ENCODE data around the gene FOXL3.
A peak's percentile ranks its signal among the peaks of the same experiment; 100 is the strongest.

The FOXL3 gene

GRCh38 chr7:269721-270120, 20.2 kb upstream of the FOXL3 start:
- no peak for DNase-seq

GRCh38 chr7:270351-270983, 19.5 kb upstream of the FOXL3 start:
- DNase-seq: no peak

DNA sequence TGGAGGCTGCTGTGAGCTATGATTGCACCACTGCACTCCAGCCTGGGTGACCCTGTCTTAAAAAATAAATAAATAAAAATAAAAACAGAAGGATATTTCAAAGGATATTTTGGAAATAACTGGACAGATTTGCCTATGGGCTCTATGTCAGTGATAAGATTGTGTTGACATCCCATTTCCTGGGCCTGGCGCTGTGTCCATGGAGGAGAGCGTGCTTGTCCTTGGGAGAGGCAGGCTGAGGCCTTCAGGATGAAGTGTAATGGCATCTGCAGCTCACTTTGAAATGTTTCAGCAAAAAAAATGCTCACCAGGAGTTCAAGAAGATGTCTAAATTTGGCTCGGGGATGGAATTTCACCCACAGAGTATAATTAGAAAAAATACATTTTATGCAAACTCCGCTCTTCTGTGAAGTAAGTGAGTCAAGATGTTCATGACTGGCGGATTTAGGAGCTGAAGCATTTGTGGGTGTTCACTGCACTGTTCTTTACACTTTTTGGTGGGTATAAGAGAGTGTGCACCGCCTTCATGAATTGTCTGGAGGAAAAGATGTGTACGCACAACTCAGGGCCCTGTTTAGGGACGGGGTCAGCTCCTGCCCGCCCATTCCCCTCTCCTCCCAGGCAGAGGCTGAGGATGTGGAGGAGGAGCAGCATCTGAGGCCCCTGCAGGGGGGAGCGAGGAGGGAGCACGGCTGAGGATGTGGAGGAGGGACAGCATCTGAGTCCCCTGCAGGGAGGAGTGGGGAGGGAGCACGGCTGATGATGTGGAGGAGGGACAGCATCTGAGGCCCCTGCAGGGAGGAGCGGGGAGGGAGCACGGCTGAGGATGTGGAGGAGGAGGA, 18.5 kb upstream of the FOXL3 start:
- no peak for DNase-seq

- no peak for DNase-seq
Observed at GRCh38 chr7:272108-272615, 17.8 kb upstream of the FOXL3 start.

GRCh38 chr7:272631-273030, 17.3 kb upstream of the FOXL3 start:
- no peak for DNase-seq

GRCh38 chr7:273327-273726, 16.6 kb upstream of the FOXL3 start:
- no peak for DNase-seq

- peak; percentile 73 for DNase-seq
Observed at GRCh38 chr7:274266-274665, 15.7 kb upstream of the FOXL3 start.

DNA sequence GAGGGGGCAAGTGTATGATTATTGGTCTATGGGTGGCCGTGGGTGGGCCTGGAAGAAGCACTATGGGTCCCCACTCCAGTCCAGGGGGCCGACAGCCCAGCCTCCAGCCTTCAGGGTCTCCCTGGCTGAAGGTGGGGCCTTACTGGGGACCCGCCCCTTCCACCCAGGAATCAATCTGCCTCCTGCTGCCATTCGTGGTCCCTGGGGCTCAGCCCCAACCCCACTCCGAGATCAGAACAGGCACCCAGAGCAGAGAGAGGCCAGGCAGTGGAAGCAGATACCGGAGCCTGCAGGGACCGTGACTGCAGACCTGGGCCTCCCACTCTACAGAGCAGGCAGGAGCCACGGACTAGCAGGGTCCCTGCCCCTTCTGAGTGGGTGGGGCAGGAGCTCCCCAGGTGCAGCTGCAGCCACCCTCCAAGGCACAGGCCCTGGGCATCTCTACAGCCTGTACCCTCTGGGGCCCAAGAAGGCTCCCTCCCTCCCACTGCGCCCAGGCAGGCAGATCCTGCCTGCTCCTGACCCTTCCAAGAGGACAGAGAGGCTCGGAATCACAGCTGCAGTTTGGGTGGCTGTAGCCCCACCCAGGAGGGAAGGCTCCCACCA, 13.6 kb upstream of the FOXL3 start:
- no peak for DNase-seq

GRCh38 chr7:277228-277627, 12.7 kb upstream of the FOXL3 start:
- DNase-seq: no peak

DNA sequence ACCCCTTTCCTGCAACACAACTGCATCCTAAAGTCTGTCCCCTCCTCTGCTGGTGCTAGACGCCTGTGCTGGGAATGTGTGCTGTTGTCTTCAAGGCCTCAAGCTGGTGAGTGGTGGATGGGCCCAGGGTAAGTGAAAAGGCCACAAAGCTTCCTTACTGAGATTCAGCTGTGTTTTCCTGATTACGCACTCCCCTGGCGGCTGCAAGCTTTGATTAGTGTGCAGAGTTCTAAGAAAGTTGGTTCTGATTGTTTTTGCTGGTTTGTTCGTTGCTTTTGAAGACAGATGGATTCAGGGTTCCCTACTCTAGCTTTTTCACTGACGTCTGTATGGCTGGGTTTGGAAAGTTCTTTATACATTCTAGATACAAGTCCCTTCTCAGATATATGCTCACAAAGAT, 11.9 kb upstream of the FOXL3 start:
- DNase-seq: no peak

DNA sequence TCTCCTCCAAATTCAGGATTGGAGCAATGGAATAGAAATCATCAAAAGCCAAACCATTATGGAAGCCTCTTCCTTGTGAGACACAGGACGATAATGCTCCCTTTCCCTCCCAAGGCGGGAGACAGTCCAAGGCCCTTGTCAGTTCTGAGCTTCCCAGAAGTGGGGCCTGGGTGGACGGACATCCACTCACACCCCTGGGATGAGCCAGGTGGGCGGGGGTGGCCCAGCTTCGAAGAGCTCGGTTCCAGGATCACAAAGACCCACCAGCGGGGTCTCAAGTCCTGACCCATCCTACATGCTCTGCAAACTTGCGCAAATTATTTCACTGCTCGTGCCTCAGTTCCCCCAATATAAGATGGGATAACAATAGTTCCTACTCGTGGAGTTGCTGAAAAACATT, 10.1 kb upstream of the FOXL3 start:
- no peak for DNase-seq

DNA sequence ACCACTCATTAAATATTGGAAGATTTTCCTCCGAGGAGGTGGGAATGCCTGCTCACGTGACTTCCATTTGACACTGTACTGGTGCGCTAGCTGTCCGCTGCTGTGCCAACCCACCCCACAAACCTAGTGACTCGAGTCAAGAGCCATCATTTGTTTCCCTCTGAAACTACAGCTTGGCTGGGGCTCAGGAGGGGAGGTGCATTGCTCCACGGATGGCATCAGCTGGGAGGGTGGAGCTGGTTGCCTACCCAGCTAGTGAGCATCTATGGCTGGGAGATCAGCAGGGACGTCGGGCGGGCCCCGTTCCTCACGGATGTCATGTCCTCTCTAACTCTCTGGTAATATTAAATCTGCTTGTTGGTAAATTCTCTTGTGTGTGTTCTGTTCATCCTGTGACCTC, 9.5 kb upstream of the FOXL3 start:
- DNase-seq: no peak

DNA sequence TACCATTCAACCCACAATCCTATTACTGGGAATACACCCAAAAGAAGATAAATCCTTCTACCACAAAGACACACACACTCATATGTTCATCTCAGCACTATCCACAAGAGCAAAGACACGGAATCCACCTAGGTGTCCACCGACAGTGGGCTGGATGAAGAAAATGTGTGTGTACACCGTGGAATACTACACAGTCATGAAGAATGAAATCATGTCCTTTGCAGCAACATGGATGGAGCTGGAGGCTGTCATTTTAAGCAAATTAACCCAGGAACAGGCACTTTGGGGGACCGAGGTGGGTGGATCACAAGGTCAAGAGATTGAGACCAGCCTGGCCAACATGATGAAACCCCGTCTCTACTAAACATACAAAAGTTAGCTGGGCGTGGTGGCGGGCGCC, 8.3 kb upstream of the FOXL3 start:
- no peak for DNase-seq

DNA sequence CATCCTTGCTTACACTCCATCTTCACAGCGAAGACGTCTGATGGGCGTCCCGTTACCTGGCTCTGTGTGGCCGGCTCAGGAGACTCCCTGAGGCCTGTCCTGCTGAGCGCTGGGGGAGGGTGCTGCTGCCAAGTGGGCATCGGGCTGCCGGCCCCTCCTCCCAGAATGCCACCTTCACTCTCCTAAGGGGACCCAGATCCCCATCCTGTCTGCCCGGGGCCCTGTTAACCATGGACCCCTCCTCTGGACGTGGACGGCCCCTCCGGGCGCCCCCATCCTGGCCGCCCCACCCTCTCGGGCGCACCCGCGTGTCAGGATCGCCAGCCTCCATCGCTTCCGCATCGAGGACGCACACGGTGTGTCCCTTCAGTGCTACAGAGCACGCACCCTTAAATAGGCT, 7.3 kb upstream of the FOXL3 start:
- no peak for DNase-seq

GRCh38 chr7:284762-285722, 4.9 kb upstream of the FOXL3 start:
- DNase-seq: no peak

GRCh38 chr7:285731-286130, 4.2 kb upstream of the FOXL3 start:
- no peak for DNase-seq

GRCh38 chr7:286266-286665, 3.7 kb upstream of the FOXL3 start:
- no peak for DNase-seq

GRCh38 chr7:288671-289101, 1.3 kb upstream of the FOXL3 start:
- no peak for DNase-seq

- no peak for DNase-seq
Observed at GRCh38 chr7:289209-289755, 688 bp upstream of the FOXL3 start.

GRCh38 chr7:290554-291372, 793 bp downstream of the FOXL3 start:
- DNase-seq: no peak

DNA sequence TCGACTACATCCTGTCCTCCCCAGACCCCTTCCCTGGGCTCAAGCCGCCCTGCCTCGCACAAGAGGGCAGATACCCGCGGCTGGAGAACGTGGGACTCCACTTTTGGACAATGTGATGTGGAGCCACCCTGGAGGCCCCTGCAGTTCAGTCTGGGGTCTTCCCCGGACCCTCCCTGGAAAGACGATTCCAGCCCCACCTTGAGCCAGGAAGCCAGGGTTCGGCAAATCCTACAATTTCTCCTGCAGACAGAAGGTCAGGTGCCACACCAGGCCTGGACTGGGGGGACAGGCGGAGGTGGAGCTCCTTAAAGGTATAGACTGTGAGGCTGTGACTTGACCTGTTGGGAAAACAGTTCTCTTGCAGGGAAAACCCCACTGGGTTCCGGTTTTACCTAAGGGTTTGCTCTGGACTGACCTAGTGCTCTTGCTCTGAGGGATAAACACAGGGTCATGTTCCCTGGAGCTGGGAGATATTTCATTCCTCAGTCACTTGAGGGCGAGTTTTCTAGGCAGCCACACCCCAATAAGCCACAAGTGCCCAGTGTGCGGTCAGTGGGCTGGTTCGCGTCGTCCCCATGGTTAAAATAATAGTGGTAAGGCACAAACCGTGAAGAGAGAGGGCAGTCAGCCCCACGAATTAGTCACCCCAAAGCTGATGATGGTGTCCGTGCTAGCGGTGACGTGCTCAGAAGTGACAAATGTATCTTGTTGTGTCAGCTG, 1.6 kb downstream of the FOXL3 start:
- no peak for DNase-seq

Measured in MV-4-11 (cell line).